ENCODE measurements around the gene PHKA1.

DNA sequence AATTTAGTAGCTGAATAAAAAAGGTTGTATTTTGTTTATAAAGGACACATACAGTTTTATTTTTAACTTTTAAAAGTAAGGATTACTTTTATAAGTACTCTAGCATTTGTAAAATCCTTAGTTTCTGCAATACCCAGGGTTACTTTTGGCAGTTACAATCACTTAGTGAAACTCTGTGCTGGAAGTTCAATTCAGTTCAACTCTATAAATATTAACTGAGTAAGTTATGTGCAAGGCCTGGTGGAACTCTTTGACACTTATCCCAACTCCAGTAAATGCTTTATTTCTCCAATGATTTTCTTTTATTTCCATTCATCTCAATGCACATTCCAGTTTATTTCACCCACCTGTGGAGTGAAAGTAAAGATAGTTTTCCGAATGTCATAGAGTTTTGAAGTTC is 78.2 kb downstream of the PHKA1 start:
- TF ChIP-seq POLR2A (IDR thresholded peaks at IDR 0.05): no peak
- TF ChIP-seq, protein P1, sequence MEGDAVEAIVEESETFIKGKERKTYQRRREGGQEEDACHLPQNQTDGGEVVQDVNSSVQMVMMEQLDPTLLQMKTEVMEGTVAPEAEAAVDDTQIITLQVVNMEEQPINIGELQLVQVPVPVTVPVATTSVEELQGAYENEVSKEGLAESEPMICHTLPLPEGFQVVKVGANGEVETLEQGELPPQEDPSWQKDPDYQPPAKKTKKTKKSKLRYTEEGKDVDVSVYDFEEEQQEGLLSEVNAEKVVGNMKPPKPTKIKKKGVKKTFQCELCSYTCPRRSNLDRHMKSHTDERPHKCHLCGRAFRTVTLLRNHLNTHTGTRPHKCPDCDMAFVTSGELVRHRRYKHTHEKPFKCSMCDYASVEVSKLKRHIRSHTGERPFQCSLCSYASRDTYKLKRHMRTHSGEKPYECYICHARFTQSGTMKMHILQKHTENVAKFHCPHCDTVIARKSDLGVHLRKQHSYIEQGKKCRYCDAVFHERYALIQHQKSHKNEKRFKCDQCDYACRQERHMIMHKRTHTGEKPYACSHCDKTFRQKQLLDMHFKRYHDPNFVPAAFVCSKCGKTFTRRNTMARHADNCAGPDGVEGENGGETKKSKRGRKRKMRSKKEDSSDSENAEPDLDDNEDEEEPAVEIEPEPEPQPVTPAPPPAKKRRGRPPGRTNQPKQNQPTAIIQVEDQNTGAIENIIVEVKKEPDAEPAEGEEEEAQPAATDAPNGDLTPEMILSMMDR (IDR thresholded peaks at IDR 0.05): no peak
- no peak for TF ChIP-seq EP300 (IDR thresholded peaks at IDR 0.05)
- TF ChIP-seq POLR2AphosphoS5 (IDR thresholded peaks at IDR 0.05): no peak
